HG02885 (cell line): ENCODE data around the gene CD52.

ENCODE experiments used
- ATAC-seq: cut with Tn5 transposase; IDR thresholded peaks from one replicate; pipeline ENCODE4 v1.9.1; 2021; ENCODE audit warnings: mild to moderate bottlenecking; ENCODE audit not compliant: unreplicated experiment, poor library complexity

Gene CD52

GRCh38 chr1:26351590-26352337 lies 34.0 kb downstream of the CD52 start:
- ATAC-seq: no peak

GRCh38 chr1:26352338-26352679 lies 34.6 kb downstream of the CD52 start:
- ATAC-seq: no peak

- ATAC-seq: no peak
These were observed 35.6 kb downstream of the CD52 start for GRCh38 chr1:26353210-26353859.

GRCh38 chr1:26353976-26354820 lies 36.4 kb downstream of the CD52 start, which contains the start of gene CRYBG2:
CRYBG2 (minus strand) TSS chr1:26354130; CDS start chr1:26346657, 7,473 bp downstream.
- ATAC-seq: no peak

- no peak for ATAC-seq
These were observed 37.2 kb downstream of the CD52 start for GRCh38 chr1:26354972-26355371.

- no peak for ATAC-seq
These were observed 38.3 kb downstream of the CD52 start for GRCh38 chr1:26356106-26356505.

GRCh38 chr1:26357121-26357602 lies 39.4 kb downstream of the CD52 start:
- no peak for ATAC-seq

GRCh38 chr1:26358411-26359384 lies 40.9 kb downstream of the CD52 start:
- no peak for ATAC-seq

- no peak for ATAC-seq
These were observed 42.4 kb downstream of the CD52 start for GRCh38 chr1:26359981-26360806.

- no peak for ATAC-seq
These were observed 43.2 kb downstream of the CD52 start for GRCh38 chr1:26360807-26361604.

- no peak for ATAC-seq
These were observed 43.9 kb downstream of the CD52 start for GRCh38 chr1:26361605-26362122.

- no peak for ATAC-seq
These were observed 44.6 kb downstream of the CD52 start for GRCh38 chr1:26362331-26362730.

- ATAC-seq: peak; percentile 49
These were observed 46.0 kb downstream of the CD52 start for GRCh38 chr1:26363549-26364448.

- no peak for ATAC-seq
These were observed 47.2 kb downstream of the CD52 start for GRCh38 chr1:26364956-26365355.

GRCh38 chr1:26367441-26367840 lies 49.7 kb downstream of the CD52 start:
- ATAC-seq: no peak

- ATAC-seq: no peak
These were observed 50.2 kb downstream of the CD52 start for GRCh38 chr1:26368006-26368405.

- ATAC-seq: no peak
These were observed 50.7 kb downstream of the CD52 start for GRCh38 chr1:26368486-26368885.
